Testis (tissue), 3 donors: ENCODE results near the gene HMCES. TPM values are rescaled to one million over a fixed set of nuclear protein-coding genes. Genes with fewer than 3 reads are reported as not detected.

Source experiments
- DNase-seq: peaks from one replicate; pipeline ENCODE4 v3.0.0-alpha.2; 2019
- H3K27ac ChIP-seq, 2 donors: fragments of 200-600 bp; sonication (generic); one replicate each; pipeline ENCODE4 v1.5.1; 2019
- H3K27me3 ChIP-seq: fragments of 200-600 bp; sonication (generic); one replicate; pipeline ENCODE4 v1.5.1; 2019
- H3K36me3 ChIP-seq: fragments of 200-600 bp; sonication (generic); one replicate; pipeline ENCODE4 v1.5.1; 2017; ENCODE audit warnings: low read depth; ENCODE audit errors: missing control alignments
- H3K4me1 ChIP-seq: fragments of 200-600 bp; sonication (generic); one replicate; pipeline ENCODE4 v1.5.1; 2019
- H3K4me3 ChIP-seq, 2 donors: fragments of 200-600 bp; sonication (generic); one replicate each; pipeline ENCODE4 v1.5.1; 2017 to 2019
- H3K9me3 ChIP-seq: fragments of 200-600 bp; sonication (generic); one replicate; pipeline ENCODE4 v1.5.1; 2017
- CTCF ChIP-seq, 3 experiments: fragments of 450-650 bp in 2 of 3; fragments of 200-600 bp in 1 of 3; sonication (generic) in 1 of 3; IDR thresholded peaks; one replicate each; pipeline ENCODE4 v1.5.1; 2016 to 2019; ENCODE audit warnings: antibody characterized with exemption in 3 of 3, mild to moderate bottlenecking in 2 of 3, moderate library complexity in 1 of 3
- POLR2A ChIP-seq: fragments of 450-650 bp; IDR thresholded peaks from one replicate; pipeline ENCODE4 v1.6.1; 2017; ENCODE audit warnings: antibody characterized with exemption, mild to moderate bottlenecking, moderate library complexity
- WGBS, 2 donors: methylation state at CpG; one replicate each; pipeline ENCODE4 v1.1.5; 2018; 5-methylcytosine and 5-hydroxymethylcytosine counted together
- intact Hi-C: fragments of 100-400 bp; cut with DNase I; formaldehyde crosslinking; loops from one replicate; pipeline ENCODE4 v1.15.1; 2023; ENCODE audit warnings: low total_unique reads
- polyA plus RNA-seq: library from polyadenylated mRNA; stranded (reverse); fragments of 350-450 nt; fragmentation: Illumina TruSeq; extraction: RNeasy Lipid Tissue Mini Kit (QIAGEN cat#74804); gene quantifications from one replicate; pipeline ENCODE4 v1.2.3, GENCODE V29; 2014; ENCODE audit warnings: low read depth, low replicate concordance; ENCODE audit not compliant: insufficient read depth
- total RNA-seq, 2 donors: library from RNA; depleted of rRNA; stranded (reverse); fragments of >200 nt; gene quantifications; one replicate each; pipeline ENCODE4 v1.2.3, GENCODE V29; 2016

HMCES gene
- total and polyA plus RNA-seq, 3 donors from 2014 or later, result 37.8 to 81.5 (median 41.6) TPM

- Histone ChIP-seq H3K36me3 (no peaks in the 10 kb centered on the region), H3K4me3 (no peak overlapping the region), H3K9me3 (no peaks in the 10 kb centered on the region), H3K4me1 (peaks cover 2% of the 10 kb centered on the region), H3K27me3 (no peaks in the 10 kb centered on the region), H3K27ac (no peak overlapping the region)
- peak; percentile 43 for DNase-seq
- TF ChIP-seq CTCF (IDR thresholded peaks at IDR 0.05) (no peak), POLR2A (no peak)
- intact Hi-C loops, result no loop called here
- WGBS, 2 donors, result 80 to 83% methylated on average over 4 of the region's 4 CpGs
Measured at GRCh38 chr3:129233538-129233937, 45.1 kb upstream of the HMCES start.

- no peaks in the 10 kb centered on the region for H3K9me3 ChIP-seq
- no peak overlapping the region for H3K4me3 ChIP-seq
- no peaks in the 10 kb centered on the region for H3K36me3 ChIP-seq
- no peak for TF ChIP-seq POLR2A
- TF ChIP-seq CTCF (IDR thresholded peaks at IDR 0.05), result no peak
- H3K4me1 ChIP-seq, result no peaks in the 10 kb centered on the region
- DNase-seq, result no peak
- WGBS, 2 donors, result 90 to 95% methylated on average over 3 of the region's 3 CpGs
- intact Hi-C loops, result no loop called here
- H3K27me3 ChIP-seq, result no peaks in the 10 kb centered on the region
- H3K27ac ChIP-seq, result no peak overlapping the region
Measured at GRCh38 chr3:129234441-129234840, 44.2 kb upstream of the HMCES start.

GRCh38 chr3:129235344-129235917 lies 43.2 kb upstream of the HMCES start:
- no peak for TF ChIP-seq POLR2A
- no peak for TF ChIP-seq CTCF (IDR thresholded peaks at IDR 0.05)
- no peak for DNase-seq
- Histone ChIP-seq H3K27me3 (no peaks in the 10 kb centered on the region), H3K27ac (no peak overlapping the region), H3K36me3 (no peaks in the 10 kb centered on the region), H3K4me3 (no peak overlapping the region), H3K9me3 (no peaks in the 10 kb centered on the region), H3K4me1 (no peaks in the 10 kb centered on the region)
- 93 to 94% methylated on average over 4 of the region's 4 CpGs for WGBS, 2 donors
- intact Hi-C loops, result no loop called here

GRCh38 chr3:129238945-129239705 lies 39.5 kb upstream of the HMCES start:
- Histone ChIP-seq H3K4me3 (no peak overlapping the region), H3K27me3 (no peaks in the 10 kb centered on the region), H3K36me3 (no peaks in the 10 kb centered on the region), H3K27ac (no peak overlapping the region), H3K4me1 (no peaks in the 10 kb centered on the region), H3K9me3 (no peaks in the 10 kb centered on the region)
- TF ChIP-seq POLR2A, result no peak
- DNase-seq, result no peak
- intact Hi-C loops, result no loop called here
- 84 to 90% methylated on average over 8 of the region's 8 CpGs for WGBS, 2 donors

- no peaks in the 10 kb centered on the region for H3K27me3 ChIP-seq
- H3K27ac ChIP-seq, result no peak overlapping the region
- intact Hi-C loops, result loop anchor here (10.0 kb wide), 1 partner anchor 265 kb away; no protein-coding TSS in a partner anchor
- no peak overlapping the region for H3K4me3 ChIP-seq
- H3K36me3 ChIP-seq, result no peaks in the 10 kb centered on the region
- no peak for TF ChIP-seq CTCF (IDR thresholded peaks at IDR 0.05)
- no peak for TF ChIP-seq POLR2A
- 65 to 67% methylated on average over 5 to 6 of the region's 6 CpGs for WGBS, 2 donors
- DNase-seq, result no peak
- no peaks in the 10 kb centered on the region for H3K4me1 ChIP-seq
- H3K9me3 ChIP-seq, result no peaks in the 10 kb centered on the region
Measured at GRCh38 chr3:129239991-129240390, 38.7 kb upstream of the HMCES start.
